Sigmoid colon (tissue), 4 donors: ENCODE results near the gene IGFL4.

Source experiments
- EP300 ChIP-seq, 4 donors: sonication (generic); formaldehyde crosslinking; IDR thresholded peaks; one replicate each; pipeline ENCODE4 v1.6.1; 2017; ENCODE audit warnings: antibody characterized with exemption in 4 of 4
- POLR2A ChIP-seq, 2 donors: fragments of 450-650 bp; IDR thresholded peaks; one replicate each; pipeline ENCODE4 v1.6.1; 2016; ENCODE audit warnings: antibody characterized with exemption in 2 of 2, mild to moderate bottlenecking in 2 of 2, moderate library complexity in 2 of 2
- POLR2AphosphoS5 ChIP-seq, 4 donors: sonication (generic); formaldehyde crosslinking; IDR thresholded peaks; one replicate each; pipeline ENCODE4 v1.6.1; 2017; ENCODE audit warnings: antibody characterized with exemption in 4 of 4
- TF ChIP-seq, protein P1 (sequence below), 4 experiments: fragments of 450-650 bp in 3 of 4; fragments of 200-600 bp in 1 of 4; IDR thresholded peaks; one replicate each; pipeline ENCODE4 v1.5.1; 2016 to 2019; ENCODE audit warnings: antibody characterized with exemption in 4 of 4, mild to moderate bottlenecking in 3 of 4, moderate library complexity in 2 of 4

DNA sequence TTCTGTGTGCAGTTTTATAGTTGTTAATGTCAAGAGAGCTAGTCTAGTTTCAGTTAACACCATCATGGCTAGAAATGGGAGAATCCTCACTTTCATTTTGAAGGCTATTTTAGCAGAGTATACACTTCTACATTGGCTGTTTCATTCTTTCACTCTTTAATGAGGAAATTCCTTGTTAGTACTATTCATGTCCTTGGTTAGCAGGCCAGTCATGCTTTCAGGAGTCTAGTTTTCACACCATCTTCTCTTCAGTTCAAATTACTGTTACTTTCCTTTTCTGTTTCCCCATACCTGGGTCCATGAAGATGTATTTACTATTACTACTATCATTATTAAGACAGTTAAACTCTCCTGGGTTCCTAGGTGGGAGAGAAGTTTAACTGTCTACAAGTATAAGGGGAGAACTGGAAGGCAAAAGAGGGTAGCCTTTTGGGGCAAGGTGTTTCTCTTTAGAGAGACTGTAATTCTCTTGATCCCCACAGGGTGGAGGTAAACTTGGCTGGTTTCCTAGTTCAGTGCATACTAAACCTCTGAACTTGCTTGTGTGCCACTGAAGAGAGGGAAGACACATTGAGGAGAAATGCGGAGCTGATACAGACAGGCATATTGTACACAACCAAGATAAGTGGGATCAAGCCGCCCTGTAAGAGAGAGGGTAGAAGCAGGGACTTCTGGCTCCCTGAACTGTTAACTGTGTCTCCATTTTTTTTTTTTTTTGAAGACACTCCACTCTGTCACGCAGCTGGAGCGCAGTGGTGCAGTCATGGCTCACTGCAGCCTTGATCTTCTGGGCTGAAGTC lies 41.3 kb upstream of the IGFL4 start:
- TF ChIP-seq POLR2A (IDR thresholded peaks at IDR 0.05), result no peak
- TF ChIP-seq, protein P1, sequence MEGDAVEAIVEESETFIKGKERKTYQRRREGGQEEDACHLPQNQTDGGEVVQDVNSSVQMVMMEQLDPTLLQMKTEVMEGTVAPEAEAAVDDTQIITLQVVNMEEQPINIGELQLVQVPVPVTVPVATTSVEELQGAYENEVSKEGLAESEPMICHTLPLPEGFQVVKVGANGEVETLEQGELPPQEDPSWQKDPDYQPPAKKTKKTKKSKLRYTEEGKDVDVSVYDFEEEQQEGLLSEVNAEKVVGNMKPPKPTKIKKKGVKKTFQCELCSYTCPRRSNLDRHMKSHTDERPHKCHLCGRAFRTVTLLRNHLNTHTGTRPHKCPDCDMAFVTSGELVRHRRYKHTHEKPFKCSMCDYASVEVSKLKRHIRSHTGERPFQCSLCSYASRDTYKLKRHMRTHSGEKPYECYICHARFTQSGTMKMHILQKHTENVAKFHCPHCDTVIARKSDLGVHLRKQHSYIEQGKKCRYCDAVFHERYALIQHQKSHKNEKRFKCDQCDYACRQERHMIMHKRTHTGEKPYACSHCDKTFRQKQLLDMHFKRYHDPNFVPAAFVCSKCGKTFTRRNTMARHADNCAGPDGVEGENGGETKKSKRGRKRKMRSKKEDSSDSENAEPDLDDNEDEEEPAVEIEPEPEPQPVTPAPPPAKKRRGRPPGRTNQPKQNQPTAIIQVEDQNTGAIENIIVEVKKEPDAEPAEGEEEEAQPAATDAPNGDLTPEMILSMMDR (IDR thresholded peaks at IDR 0.05), result peak; percentile 45 to 67 (median 60)
- peak in 3 of 4 donors; percentile 11 to 72 (median 66) for TF ChIP-seq POLR2AphosphoS5 (IDR thresholded peaks at IDR 0.05)
- TF ChIP-seq EP300 (IDR thresholded peaks at IDR 0.05), result no peak
